ENCODE results near the gene SCLY. TPM values are rescaled to one million over a fixed set of nuclear protein-coding genes. Genes with fewer than 3 reads are reported as not detected.
A peak's percentile ranks its signal among the peaks of the same experiment; 100 is the strongest.

Gene SCLY
- total and polyA plus RNA-seq, 2 of the 13 experiments (the other 11 are each of a cell fraction or from before 2014, with no cell fraction given), result 27.9 to 38.6 TPM

DNA sequence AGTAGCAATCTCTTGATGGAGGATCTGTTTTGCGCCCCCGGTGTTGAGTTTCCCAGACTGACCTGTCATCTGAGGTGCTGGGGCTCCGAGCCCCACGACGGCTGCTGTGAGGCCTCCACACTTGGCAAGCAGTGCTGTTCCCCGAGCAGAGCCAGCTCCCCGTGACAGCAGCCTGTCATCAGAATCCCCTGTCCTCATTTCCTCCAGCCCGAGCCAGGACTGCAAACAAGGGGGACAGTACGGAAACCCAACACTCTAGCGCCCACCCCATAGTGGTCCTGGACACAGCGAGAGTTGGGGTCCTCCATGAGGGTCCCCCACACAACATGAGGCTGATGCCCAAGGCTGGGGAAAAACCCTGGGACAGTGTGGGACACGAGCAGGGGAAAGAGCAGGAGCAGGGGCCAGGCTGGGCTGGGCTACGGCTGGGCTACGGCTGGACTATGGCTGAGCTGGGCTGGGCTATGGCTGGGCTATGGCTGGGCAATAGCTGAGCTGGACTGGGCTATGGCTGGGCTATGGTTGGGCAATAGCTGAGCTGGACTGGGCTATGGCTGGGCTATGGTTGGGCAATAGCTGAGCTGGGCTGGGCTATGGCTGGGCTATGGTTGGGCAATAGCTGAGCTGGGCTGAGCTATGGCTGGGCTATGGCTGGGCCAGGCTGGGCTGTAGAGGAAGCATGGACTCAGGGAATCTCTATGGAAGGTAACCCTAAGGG, 76.2 kb downstream of the SCLY start (continued):
- no peak for TF ChIP-seq SETDB1 (CRISPR knock-in tag; IDR thresholded peaks at IDR 0.05; ENCODE audit: borderline replicate concordance)
- TF ChIP-seq, protein P1, sequence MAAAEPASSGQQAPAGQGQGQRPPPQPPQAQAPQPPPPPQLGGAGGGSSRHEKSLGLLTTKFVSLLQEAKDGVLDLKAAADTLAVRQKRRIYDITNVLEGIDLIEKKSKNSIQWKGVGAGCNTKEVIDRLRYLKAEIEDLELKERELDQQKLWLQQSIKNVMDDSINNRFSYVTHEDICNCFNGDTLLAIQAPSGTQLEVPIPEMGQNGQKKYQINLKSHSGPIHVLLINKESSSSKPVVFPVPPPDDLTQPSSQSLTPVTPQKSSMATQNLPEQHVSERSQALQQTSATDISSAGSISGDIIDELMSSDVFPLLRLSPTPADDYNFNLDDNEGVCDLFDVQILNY (CRISPR knock-in tag; conservative IDR thresholded peaks at IDR 0.05), result no peak
- TF ChIP-seq ZNF766 (CRISPR knock-in tag; IDR thresholded peaks at IDR 0.05; ENCODE audit: borderline replicate concordance), result no peak
- no peak for TF ChIP-seq MAFF (IDR thresholded peaks at IDR 0.05; ENCODE audit: low read depth, low read length)
- TF ChIP-seq HOXD1 (CRISPR knock-in tag; IDR thresholded peaks at IDR 0.05), result no peak
- no peak for TF ChIP-seq SIN3B (IDR thresholded peaks at IDR 0.05; ENCODE audit: low read length)
- TF ChIP-seq RARG (CRISPR knock-in tag; IDR thresholded peaks at IDR 0.05; ENCODE audit: low read depth), result no peak
- TF ChIP-seq, protein P2, sequence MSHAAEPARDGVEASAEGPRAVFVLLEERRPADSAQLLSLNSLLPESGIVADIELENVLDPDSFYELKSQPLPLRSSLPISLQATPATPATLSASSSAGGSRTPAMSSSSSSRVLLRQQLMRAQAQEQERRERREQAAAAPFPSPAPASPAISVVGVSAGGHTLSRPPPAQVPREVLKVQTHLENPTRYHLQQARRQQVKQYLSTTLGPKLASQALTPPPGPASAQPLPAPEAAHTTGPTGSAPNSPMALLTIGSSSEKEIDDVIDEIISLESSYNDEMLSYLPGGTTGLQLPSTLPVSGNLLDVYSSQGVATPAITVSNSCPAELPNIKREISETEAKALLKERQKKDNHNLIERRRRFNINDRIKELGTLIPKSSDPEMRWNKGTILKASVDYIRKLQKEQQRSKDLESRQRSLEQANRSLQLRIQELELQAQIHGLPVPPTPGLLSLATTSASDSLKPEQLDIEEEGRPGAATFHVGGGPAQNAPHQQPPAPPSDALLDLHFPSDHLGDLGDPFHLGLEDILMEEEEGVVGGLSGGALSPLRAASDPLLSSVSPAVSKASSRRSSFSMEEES (CRISPR knock-in tag; IDR thresholded peaks at IDR 0.05), result no peak
- peak; percentile 26; the same call in 1 of the 3 replicates for TF ChIP-seq MXI1 (IDR thresholded peaks at IDR 0.05; ENCODE audit: borderline replicate concordance, low read depth, low read length)
- TF ChIP-seq, protein P3, sequence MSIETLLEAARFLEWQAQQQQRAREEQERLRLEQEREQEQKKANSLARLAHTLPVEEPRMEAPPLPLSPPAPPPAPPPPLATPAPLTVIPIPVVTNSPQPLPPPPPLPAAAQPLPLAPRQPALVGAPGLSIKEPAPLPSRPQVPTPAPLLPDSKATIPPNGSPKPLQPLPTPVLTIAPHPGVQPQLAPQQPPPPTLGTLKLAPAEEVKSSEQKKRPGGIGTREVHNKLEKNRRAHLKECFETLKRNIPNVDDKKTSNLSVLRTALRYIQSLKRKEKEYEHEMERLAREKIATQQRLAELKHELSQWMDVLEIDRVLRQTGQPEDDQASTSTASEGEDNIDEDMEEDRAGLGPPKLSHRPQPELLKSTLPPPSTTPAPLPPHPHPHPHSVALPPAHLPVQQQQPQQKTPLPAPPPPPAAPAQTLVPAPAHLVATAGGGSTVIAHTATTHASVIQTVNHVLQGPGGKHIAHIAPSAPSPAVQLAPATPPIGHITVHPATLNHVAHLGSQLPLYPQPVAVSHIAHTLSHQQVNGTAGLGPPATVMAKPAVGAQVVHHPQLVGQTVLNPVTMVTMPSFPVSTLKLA (IDR thresholded peaks at IDR 0.05), result no peak
- TF ChIP-seq ZNF446 (CRISPR knock-in tag; IDR thresholded peaks at IDR 0.05), result no peak
- TF ChIP-seq ZNF780A (CRISPR knock-in tag; IDR thresholded peaks at IDR 0.05), result no peak
- TF ChIP-seq ZNF75D (CRISPR knock-in tag; IDR thresholded peaks at IDR 0.05; ENCODE audit: borderline replicate concordance), result no peak
- TF ChIP-seq MAFG (CRISPR knock-in tag; IDR thresholded peaks at IDR 0.05), result no peak
- TF ChIP-seq ZBTB7B (CRISPR knock-in tag; IDR thresholded peaks at IDR 0.05), result no peak
- TF ChIP-seq ZNF629 (CRISPR knock-in tag; conservative IDR thresholded peaks at IDR 0.05), result no peak
- peak; percentile 26; the same call in 1 of the 2 replicates for TF ChIP-seq CHD2 (IDR thresholded peaks at IDR 0.05; ENCODE audit: low read depth, low read length)
- TF ChIP-seq ZNF30 (CRISPR knock-in tag; IDR thresholded peaks at IDR 0.05), result no peak
- no peak for TF ChIP-seq RELA (CRISPR knock-in tag; IDR thresholded peaks at IDR 0.05)
- TF ChIP-seq ATF7-NPFF (CRISPR knock-in tag; IDR thresholded peaks at IDR 0.05; ENCODE audit: low read depth), result no peak
- TF ChIP-seq SIX1 (CRISPR knock-in tag; IDR thresholded peaks at IDR 0.05; ENCODE audit: borderline replicate concordance), result no peak
- TF ChIP-seq, protein P4, sequence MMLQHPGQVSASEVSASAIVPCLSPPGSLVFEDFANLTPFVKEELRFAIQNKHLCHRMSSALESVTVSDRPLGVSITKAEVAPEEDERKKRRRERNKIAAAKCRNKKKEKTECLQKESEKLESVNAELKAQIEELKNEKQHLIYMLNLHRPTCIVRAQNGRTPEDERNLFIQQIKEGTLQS (CRISPR knock-in tag; IDR thresholded peaks at IDR 0.05), result no peak
- TF ChIP-seq ZFP36L1 (CRISPR knock-in tag; IDR thresholded peaks at IDR 0.05), result no peak
- TF ChIP-seq, protein P5, sequence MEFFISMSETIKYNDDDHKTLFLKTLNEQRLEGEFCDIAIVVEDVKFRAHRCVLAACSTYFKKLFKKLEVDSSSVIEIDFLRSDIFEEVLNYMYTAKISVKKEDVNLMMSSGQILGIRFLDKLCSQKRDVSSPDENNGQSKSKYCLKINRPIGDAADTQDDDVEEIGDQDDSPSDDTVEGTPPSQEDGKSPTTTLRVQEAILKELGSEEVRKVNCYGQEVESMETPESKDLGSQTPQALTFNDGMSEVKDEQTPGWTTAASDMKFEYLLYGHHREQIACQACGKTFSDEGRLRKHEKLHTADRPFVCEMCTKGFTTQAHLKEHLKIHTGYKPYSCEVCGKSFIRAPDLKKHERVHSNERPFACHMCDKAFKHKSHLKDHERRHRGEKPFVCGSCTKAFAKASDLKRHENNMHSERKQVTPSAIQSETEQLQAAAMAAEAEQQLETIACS (CRISPR knock-in tag; IDR thresholded peaks at IDR 0.05), result no peak
- no peak for TF ChIP-seq XBP1 (CRISPR knock-in tag; IDR thresholded peaks at IDR 0.05)
- TF ChIP-seq PHF20 (CRISPR knock-in tag; IDR thresholded peaks at IDR 0.05), result no peak
